ENCODE data around the gene CCDC158.

CCDC158 gene

GRCh38 chr4:76311896-76312331 is 109.0 kb downstream of the CCDC158 start:
- H3K27ac ChIP-seq, result no peak overlapping the region
- TF ChIP-seq, protein P1, sequence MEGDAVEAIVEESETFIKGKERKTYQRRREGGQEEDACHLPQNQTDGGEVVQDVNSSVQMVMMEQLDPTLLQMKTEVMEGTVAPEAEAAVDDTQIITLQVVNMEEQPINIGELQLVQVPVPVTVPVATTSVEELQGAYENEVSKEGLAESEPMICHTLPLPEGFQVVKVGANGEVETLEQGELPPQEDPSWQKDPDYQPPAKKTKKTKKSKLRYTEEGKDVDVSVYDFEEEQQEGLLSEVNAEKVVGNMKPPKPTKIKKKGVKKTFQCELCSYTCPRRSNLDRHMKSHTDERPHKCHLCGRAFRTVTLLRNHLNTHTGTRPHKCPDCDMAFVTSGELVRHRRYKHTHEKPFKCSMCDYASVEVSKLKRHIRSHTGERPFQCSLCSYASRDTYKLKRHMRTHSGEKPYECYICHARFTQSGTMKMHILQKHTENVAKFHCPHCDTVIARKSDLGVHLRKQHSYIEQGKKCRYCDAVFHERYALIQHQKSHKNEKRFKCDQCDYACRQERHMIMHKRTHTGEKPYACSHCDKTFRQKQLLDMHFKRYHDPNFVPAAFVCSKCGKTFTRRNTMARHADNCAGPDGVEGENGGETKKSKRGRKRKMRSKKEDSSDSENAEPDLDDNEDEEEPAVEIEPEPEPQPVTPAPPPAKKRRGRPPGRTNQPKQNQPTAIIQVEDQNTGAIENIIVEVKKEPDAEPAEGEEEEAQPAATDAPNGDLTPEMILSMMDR (IDR thresholded peaks at IDR 0.05), result no peak
- TF ChIP-seq ZFX (IDR thresholded peaks at IDR 0.05; ENCODE audit: borderline replicate concordance), result no peak

DNA sequence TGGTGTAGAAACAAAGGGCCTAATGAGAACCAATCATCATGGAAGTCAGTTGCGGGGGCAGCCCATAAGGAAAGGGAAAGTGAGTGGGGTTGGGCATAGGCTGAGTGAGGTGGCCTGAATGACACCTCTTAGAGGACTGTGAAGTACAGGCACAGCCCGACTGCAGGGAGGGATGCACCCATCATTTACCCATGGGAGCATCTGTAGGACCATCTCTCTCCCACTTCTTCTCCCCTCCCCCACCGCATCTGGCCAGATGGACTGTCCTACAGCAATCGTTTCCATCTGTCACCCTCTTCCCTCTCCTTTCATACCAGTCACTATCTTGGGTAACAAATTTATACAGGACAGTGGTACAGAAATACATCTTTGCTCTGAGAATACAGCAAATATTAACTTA is 110.3 kb downstream of the CCDC158 start:
- H3K27ac ChIP-seq, result no peak overlapping the region
- TF ChIP-seq, protein P1 (IDR thresholded peaks at IDR 0.05), result no peak
- TF ChIP-seq ZFX (IDR thresholded peaks at IDR 0.05; ENCODE audit: borderline replicate concordance), result no peak

DNA sequence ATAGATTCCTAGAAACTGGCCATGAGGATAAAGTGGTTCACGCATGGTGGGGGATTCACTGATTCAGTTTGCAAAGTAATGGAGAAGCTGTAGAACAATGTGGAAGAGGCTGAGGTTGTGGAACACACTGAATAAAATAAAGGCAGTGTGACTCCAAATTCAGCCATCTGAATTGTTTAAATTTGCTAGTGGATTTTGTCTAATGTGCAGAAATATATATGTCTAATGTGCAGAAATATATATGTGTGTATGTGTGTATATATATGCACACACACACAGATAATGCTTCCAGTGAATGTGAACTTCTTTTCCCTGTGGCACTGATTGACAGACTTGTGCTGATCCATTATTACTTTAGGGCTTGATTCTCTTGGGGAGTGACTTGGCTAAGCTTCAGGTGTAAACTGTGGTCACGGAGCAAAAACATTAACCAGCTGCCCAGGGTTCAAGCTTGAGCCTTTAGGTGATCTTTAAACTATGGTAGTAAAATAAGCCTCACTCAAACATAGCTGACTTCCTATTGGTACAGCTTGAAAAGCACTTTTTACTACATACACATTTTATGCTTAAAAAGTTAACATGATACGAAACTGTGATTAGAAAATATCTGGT is 110.9 kb downstream of the CCDC158 start:
- no peak overlapping the region for H3K27ac ChIP-seq
- TF ChIP-seq, protein P1 (IDR thresholded peaks at IDR 0.05), result no peak
- no peak for TF ChIP-seq ZFX (IDR thresholded peaks at IDR 0.05; ENCODE audit: borderline replicate concordance)

DNA sequence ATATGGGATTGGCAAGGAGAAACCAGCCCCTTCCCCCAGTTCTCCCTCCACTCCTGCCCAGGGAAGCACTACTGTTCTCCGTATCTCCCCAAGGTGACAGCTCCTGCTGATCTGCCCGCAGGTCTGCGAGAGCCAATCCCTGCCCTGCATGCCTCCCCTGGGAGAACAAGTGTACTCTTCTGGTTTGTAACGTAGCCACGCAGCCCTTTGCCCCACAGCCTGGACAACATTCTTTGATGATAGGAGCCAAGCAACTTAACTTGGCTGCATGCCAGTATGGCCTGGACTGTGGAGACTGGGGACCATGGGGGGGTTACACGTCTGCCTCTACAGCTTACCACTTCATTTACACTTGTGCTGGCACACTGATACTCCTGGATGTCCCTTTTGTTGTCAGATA is 112.4 kb downstream of the CCDC158 start:
- TF ChIP-seq ZFX (IDR thresholded peaks at IDR 0.05; ENCODE audit: borderline replicate concordance), result no peak
- TF ChIP-seq, protein P1 (IDR thresholded peaks at IDR 0.05), result no peak
- no peak overlapping the region for H3K27ac ChIP-seq

DNA sequence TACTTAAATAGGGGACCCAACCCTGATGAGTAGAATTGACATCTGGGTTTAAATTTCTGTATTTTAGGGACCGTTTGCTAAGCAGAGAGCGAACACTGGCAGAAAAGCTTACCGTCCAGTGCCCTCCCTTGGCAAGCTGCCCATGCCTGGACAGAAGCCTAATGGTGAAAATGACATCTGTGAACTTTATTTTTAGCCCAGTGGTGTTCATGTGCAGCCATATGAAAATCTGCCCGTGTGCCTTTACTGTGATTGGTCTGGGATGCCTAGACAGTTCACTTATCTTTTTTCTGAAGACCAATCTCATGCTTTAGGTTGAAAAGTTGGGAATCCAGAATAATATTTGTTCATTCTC is 113.3 kb downstream of the CCDC158 start:
- H3K27ac ChIP-seq, result no peak overlapping the region
- TF ChIP-seq ZFX (IDR thresholded peaks at IDR 0.05; ENCODE audit: borderline replicate concordance), result no peak
- TF ChIP-seq, protein P1 (IDR thresholded peaks at IDR 0.05), result no peak

GRCh38 chr4:76306882-76307659 is 113.9 kb downstream of the CCDC158 start:
- peak overlapping the region; percentile 89 for H3K27ac ChIP-seq
- no peak for TF ChIP-seq ZFX (IDR thresholded peaks at IDR 0.05; ENCODE audit: borderline replicate concordance)
- TF ChIP-seq, protein P1 (IDR thresholded peaks at IDR 0.05), result peak; percentile 76
